ENCODE measurements around the gene GNS. TPM values are rescaled to one million over a fixed set of nuclear protein-coding genes. Genes with fewer than 3 reads are reported as not detected.
"Not testable (repeated sequence)": the region's sequence is repeated elsewhere in the genome, so short reads cannot be mapped to it uniquely, and the experiment has no call there.

Gene GNS
- total RNA-seq, 1 donor from 2014 or later: 19.9 TPM

DNA sequence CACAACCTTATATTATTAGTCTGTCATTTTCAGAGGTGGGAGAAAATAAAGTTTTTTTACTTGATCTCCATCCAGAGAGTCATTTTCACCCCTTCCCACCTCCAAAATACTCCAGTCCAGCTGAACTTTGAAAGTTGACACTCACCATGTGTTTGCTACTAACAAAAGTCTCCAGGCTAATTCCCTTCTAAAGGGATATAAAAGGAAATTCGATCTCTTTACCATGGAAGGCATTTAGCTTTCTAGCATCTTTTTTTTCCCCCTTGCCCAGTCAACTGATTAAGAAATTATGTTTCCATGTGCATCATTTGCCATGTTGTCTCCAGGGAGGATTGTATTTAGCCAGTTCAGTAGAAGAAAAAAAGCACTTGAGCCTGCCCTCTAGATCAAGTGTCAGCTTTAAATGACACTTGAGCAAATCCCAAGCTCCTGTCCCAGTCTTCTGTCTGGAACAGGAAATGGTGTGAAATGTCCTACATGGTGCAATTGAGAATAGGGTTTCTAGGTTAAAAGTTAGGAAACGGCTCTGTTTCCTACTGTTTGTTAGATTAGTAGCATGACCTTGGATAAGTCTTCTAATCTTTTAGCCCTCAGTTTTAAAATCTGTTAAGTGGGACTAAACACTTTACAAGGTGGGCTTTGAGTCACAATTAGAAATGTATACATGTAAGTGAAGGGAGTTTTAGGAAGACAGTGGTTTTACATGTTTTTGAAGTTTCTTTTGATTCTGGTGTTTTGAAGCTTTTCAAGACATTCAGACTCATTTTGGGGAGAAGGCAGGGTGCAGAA lies 67.2 kb downstream of the GNS start:
- no peaks in the 10 kb centered on the region for H3K9me3 Mint-ChIP-seq
- H3K36me3 Mint-ChIP-seq (ENCODE audit: low read depth): peaks cover 62% of the 10 kb centered on the region
- H3K27ac Mint-ChIP-seq: peak overlapping the region; percentile 36
- no peaks in the 10 kb centered on the region for H3K27me3 Mint-ChIP-seq
- H3K4me1 Mint-ChIP-seq: peaks cover 58% of the 10 kb centered on the region
- DNase-seq: no peak
- intact Hi-C loops (cut with micrococcal nuclease): no loop called here
- no peak overlapping the region for H3K4me3 Mint-ChIP-seq

DNA sequence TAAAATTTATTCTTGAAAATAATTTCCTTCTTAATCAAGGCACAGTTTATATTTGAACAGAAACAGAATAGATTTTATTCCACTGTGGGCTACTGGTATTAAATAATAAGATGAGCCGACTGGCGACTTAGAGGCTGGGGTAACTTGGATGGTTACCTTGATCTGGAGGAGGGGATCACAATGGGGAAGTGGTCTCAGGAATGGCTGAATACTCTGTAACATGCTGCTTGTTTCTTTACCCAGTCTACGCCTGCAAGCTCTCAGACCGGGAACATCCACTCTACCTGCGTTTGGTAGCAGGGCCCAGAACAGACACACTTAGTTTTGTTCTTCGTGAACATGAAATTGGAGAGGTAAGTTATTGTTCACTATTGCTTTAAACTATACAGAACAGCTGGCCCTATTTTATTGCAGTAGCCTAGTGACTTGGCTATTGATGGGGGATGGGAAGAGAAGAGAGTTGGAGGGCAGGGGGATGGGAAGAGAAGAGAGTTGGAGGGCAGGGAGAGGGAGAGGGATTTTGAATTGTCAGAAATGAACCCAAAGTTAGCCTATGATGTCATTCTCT lies 67.9 kb downstream of the GNS start:
- no peak overlapping the region for H3K4me3 Mint-ChIP-seq
- no peak overlapping the region for H3K27ac Mint-ChIP-seq
- H3K4me1 Mint-ChIP-seq: peaks cover 56% of the 10 kb centered on the region
- peaks cover 61% of the 10 kb centered on the region for H3K36me3 Mint-ChIP-seq (ENCODE audit: low read depth)
- intact Hi-C loops (cut with micrococcal nuclease): no loop called here
- no peak for DNase-seq
- H3K27me3 Mint-ChIP-seq: no peaks in the 10 kb centered on the region
- no peaks in the 10 kb centered on the region for H3K9me3 Mint-ChIP-seq

DNA sequence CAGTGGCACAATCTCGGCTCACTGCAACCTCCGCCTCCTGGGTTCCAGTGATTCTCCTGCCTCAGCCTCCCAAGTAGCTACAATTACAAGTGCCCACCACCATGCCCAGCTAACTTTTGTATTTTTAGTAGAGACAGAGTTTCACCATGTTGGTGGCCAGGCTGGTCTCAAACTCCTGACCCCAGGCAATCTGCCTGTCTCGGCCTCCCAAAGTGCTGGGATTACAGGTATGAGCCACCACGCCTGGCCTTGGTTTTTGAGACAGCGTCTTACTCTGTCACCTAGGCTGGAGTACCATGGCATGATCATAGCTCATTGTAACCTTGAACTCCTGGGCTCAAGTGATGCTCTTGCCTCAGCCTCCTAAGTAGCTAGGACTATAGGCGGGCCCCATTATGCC lies 69.0 kb downstream of the GNS start:
- H3K27me3 Mint-ChIP-seq; H3K9me3 Mint-ChIP-seq; DNase-seq; H3K4me3 Mint-ChIP-seq; H3K27ac Mint-ChIP-seq; intact Hi-C loops (cut with micrococcal nuclease): not testable (repeated sequence)
- Mint-ChIP-seq H3K4me1 (peaks cover 56% of the 10 kb centered on the region), H3K36me3 (ENCODE audit: low read depth) (peaks cover 68% of the 10 kb centered on the region)

DNA sequence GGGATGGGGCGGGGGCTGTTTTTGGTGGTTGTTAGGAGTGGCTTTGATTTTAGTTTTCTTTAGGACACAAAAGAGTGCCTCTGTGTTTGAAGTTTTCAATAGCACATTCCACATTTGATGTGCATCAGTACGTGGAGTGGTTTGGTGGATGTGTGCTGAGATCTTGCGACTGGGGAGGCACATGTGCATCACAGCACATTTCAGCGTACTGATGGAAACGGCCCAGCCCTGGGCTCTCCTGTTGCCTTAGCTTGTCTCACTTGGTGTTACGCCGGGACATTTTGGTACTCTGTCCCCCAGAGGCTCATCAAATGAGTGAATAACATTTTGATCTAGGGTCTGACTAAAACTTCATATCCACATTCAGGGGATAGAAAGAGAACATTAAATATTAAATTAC lies 70.5 kb downstream of the GNS start:
- peak overlapping the region; percentile 35 for H3K27ac Mint-ChIP-seq
- H3K9me3 Mint-ChIP-seq: peaks cover under 1% of the 10 kb centered on the region
- H3K36me3 Mint-ChIP-seq (ENCODE audit: low read depth): peaks cover 65% of the 10 kb centered on the region
- intact Hi-C loops (cut with micrococcal nuclease): no loop called here
- no peak for DNase-seq
- H3K4me1 Mint-ChIP-seq: peaks cover 57% of the 10 kb centered on the region
- H3K4me3 Mint-ChIP-seq: peak overlapping the region; percentile 50
- no peaks in the 10 kb centered on the region for H3K27me3 Mint-ChIP-seq

DNA sequence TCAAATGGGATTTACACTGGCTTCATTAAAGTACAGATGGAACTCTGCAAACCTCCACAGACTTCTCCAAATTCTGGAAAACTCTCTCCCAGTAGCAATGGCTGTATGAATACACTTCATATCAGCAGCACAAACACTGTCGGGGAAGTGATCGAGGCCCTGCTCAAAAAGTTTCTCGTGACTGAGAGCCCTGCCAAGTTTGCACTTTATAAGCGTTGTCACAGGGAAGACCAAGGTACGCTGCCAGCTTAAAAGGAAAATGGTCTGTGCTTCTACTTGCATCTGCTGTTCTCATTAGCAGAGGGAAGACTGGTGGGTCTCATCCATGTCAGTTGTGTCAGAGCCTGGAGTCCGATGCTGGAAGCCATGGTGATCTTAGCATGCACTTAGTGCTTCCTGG lies 71.0 kb downstream of the GNS start:
- Mint-ChIP-seq H3K4me1 (peaks cover 59% of the 10 kb centered on the region), H3K4me3 (peak overlapping the region; percentile 50), H3K27ac (peak overlapping the region; percentile 67), H3K9me3 (peaks cover 3% of the 10 kb centered on the region), H3K27me3 (no peaks in the 10 kb centered on the region), H3K36me3 (ENCODE audit: low read depth) (peaks cover 64% of the 10 kb centered on the region)
- DNase-seq: peak; percentile 62
- intact Hi-C loops (cut with micrococcal nuclease): no loop called here

DNA sequence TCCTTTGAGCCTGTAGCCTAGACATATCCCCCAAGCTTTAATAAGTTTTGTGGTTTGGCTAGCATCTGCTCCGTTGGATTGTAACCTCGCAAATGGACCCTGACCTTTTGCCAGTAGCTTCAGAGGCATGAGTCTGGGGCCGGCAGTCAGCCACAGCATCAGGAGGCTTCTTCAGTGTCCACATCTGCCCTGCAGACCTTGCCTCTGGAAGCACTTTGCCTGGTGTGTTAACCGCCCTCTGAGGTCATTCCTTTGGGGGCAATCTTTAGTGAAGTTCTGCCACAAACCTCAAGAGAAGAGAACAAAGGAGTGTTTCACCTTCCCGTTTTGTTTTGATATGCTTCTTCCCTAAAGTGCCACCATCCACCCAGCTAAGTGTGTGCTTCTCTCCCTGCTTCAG lies 71.4 kb downstream of the GNS start:
- intact Hi-C loops (cut with micrococcal nuclease): no loop called here
- Mint-ChIP-seq H3K4me3 (peak overlapping the region; percentile 50), H3K27ac (peak overlapping the region; percentile 67), H3K9me3 (peaks cover 3% of the 10 kb centered on the region), H3K27me3 (no peaks in the 10 kb centered on the region), H3K36me3 (ENCODE audit: low read depth) (peaks cover 62% of the 10 kb centered on the region), H3K4me1 (peaks cover 63% of the 10 kb centered on the region)
- peak; percentile 67 for DNase-seq

DNA sequence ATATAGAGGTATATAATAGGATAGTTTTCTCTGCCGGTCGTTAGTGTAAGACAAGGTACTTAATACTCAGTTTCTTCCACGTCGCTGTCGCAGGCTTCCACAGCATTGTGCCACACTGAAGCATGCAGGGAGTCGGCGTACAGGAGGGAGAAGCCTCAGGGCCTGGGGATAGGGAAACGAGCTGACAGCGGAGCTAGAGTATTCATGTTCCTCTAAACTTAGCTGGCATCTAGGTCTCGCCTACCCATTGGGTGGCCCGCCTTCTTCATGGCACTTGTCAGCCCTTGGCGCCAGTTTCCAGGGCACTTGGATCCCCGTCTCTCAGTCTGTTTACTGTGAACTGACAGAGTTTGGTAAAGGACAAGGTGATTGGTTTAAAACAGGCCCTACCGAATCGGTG lies 73.6 kb downstream of the GNS start:
- no peak for DNase-seq
- Mint-ChIP-seq H3K36me3 (ENCODE audit: low read depth) (peaks cover 54% of the 10 kb centered on the region), H3K4me1 (peaks cover 68% of the 10 kb centered on the region), H3K9me3 (peaks cover 3% of the 10 kb centered on the region), H3K27ac (peak overlapping the region; percentile 81), H3K4me3 (peak overlapping the region; percentile 13), H3K27me3 (no peaks in the 10 kb centered on the region)
- intact Hi-C loops (cut with micrococcal nuclease): loop anchor here (2.0 kb wide), 2 partner anchors 17 to 77 kb away; no protein-coding TSS in a partner anchor

DNA sequence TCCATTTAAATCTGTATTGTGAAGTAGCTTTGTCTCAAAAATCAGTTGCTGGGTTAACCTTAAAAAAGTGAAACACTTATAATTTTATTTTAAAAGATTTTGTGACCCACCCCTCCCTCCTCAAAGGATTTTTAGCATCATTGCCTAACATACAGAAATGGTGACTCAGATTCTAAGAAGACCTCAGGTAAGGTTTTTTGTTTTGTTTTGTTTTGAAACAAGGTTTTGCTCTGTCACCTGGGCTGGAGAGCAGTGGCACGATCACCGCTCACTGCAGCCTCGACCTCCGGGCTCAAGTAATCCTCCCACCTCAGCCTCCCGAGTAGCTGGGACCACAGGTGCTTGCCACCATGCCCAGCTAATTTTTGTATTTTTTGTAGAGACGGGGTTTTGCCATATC lies 74.2 kb downstream of the GNS start:
- intact Hi-C loops (cut with micrococcal nuclease): loop anchor here (2.0 kb wide), 2 partner anchors 16 to 76 kb away; no protein-coding TSS in a partner anchor
- Mint-ChIP-seq H3K4me3 (peak overlapping the region; percentile 13), H3K27ac (peak overlapping the region; percentile 88), H3K36me3 (ENCODE audit: low read depth) (peaks cover 51% of the 10 kb centered on the region), H3K27me3 (no peaks in the 10 kb centered on the region), H3K9me3 (peaks cover 3% of the 10 kb centered on the region), H3K4me1 (peaks cover 72% of the 10 kb centered on the region)
- peak; percentile 72 for DNase-seq

DNA sequence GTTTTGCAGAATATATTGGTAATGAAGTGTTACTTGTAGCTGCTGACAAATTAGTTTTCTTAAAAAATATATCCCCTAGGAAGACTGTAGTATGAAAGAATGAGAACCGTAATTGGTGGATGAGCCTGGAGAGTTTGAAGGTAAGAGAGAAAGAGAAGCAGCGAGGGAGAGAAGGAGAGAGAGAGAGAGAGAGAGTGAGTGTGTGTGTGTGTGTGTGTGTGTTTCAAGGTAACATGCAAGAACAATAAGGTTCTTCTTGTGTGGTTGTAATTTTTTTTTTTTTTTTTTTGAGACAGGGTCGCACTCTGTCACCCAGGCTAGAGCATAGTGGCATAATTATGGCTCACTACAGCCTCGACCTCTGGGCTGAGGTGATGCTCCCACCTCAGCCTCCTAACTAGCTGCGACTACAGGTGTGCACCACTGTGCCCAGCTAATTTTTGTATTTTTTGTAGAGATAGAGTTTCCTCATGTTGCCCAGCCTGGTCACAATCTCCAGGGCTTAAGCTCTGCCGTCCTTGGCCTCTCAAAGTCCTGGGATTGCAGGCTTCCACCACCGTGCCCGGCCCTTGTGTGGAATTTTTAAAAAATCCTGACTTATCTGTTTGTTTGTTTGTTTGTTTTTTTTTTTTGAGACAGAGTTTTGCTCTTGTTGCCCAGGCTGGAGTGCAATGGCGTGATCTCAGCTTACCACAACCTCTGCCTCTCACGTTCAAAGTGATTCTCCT lies 75.2 kb downstream of the GNS start:
- intact Hi-C loops (cut with micrococcal nuclease): loop anchor here (2.0 kb wide), 2 partner anchors 15 to 75 kb away; no protein-coding TSS in a partner anchor
- DNase-seq: no peak
- Mint-ChIP-seq H3K4me1 (peaks cover 78% of the 10 kb centered on the region), H3K27me3 (no peaks in the 10 kb centered on the region), H3K9me3 (peaks cover 3% of the 10 kb centered on the region), H3K27ac (peak overlapping the region; percentile 88), H3K4me3 (peak overlapping the region; percentile 76), H3K36me3 (ENCODE audit: low read depth) (peaks cover 48% of the 10 kb centered on the region)

DNA sequence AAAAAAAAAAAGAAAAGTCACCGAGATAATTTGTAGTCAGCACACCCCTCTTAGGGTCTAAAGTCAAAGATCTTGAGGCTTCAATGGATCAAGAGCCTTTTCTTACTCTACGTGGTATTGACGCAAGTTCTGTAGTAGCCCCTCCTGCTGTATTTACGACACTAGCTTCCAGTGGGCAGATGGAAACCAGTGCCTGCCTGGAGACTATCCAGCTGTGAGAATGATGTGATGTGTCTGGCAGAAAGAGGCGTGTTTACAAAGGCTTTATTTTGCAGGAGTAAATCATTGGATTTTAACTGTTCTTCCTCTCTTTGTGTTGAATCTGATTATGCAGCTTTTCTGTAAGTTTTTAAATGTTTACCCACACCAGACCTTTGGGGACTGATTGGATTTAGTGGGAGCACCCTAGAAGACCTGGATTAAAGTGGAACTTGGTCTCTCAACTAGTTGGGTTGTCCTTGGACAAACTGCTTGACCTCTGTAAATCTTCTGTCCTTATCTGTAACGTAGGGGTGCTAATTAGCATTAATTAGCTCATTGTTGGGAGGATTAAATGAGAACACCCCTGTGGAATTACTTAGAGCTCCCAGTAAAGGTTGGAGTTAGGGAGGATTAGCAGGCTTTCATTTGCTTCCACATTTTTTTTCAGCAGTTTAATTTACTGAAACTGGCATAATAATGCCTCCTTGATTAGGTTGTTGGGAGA lies 76.5 kb downstream of the GNS start:
- Mint-ChIP-seq H3K9me3 (peaks cover 3% of the 10 kb centered on the region), H3K27ac (peak overlapping the region; percentile 88), H3K27me3 (no peaks in the 10 kb centered on the region), H3K4me1 (peaks cover 77% of the 10 kb centered on the region), H3K36me3 (ENCODE audit: low read depth) (peaks cover 36% of the 10 kb centered on the region), H3K4me3 (peak overlapping the region; percentile 76)
- intact Hi-C loops (cut with micrococcal nuclease): no loop called here
- no peak for DNase-seq

DNA sequence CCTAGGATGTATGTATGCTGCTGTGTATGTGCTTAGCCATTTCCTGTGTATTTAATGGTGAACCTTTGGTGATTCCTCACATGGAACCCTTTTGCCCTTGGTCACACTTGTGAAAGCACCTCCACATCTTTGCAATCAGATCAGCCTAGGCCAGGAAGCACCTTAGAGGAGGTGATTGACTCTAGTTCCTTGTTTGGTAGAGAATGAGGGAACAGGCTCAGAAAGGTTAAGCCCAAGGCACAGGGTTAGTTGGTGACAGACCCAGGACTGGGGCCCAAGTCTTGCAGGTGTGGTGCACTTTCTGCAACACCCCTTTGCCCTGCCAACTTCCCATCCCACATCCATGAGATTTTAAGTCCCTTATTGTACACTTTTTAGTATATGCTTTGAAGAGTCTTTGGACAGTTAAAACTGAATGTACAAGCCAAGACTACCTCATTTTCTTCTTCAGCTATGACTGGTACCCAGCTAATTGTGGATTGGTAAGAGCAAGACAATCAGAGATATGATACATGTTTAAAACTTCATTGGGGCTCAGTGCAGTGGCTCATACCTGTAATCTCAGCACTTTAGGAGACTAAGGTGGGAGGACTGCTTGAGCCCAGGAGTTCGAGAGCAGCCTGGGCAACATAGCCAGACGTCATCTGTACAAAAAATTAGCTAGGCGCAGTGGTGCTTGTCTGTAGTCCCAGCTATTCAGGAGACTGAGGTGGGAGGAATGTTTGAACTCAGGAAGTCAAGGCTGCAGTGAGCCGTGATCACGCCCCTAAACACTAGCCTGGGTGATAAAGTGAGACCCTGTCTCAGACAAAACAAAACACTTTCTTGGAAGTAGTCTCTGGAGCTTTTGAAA lies 77.8 kb downstream of the GNS start:
- Mint-ChIP-seq H3K27ac (peak overlapping the region; percentile 74), H3K9me3 (peaks cover 3% of the 10 kb centered on the region), H3K36me3 (ENCODE audit: low read depth) (peaks cover 26% of the 10 kb centered on the region), H3K4me3 (peak overlapping the region; percentile 34), H3K4me1 (peaks cover 82% of the 10 kb centered on the region), H3K27me3 (no peaks in the 10 kb centered on the region)
- intact Hi-C loops (cut with micrococcal nuclease): no loop called here
- peak; percentile 64 for DNase-seq

DNA sequence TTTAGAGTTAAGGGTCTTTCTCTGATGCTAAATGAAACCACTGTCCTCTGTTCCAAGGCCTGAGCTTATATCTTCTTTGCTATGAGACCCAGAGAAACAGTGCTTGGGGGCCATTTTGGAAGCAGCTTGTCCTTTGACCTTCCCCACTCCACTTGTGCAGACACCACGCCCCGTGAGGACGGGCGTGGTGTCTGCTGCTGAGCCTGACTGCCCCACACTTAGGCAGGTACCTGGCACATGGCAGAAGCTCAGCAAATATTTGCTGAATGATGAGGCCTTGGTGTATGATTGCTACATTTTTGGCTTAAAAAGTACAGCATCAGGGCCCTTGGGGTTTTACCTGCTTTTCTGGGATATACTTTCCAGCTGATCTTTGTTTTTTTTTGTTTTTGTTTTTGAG lies 79.0 kb downstream of the GNS start:
- peak overlapping the region; percentile 78 for H3K27ac Mint-ChIP-seq
- H3K4me1 Mint-ChIP-seq: peaks cover 81% of the 10 kb centered on the region
- H3K9me3 Mint-ChIP-seq: peaks cover 3% of the 10 kb centered on the region
- H3K4me3 Mint-ChIP-seq: peak overlapping the region; percentile 63
- intact Hi-C loops (cut with micrococcal nuclease): no loop called here
- H3K36me3 Mint-ChIP-seq (ENCODE audit: low read depth): peaks cover 16% of the 10 kb centered on the region
- no peak for DNase-seq
- no peaks in the 10 kb centered on the region for H3K27me3 Mint-ChIP-seq

All from activated CD4-positive, alpha-beta T cell treated with anti-CD3 and anti-CD28 coated beads, Interleukin-2, amount 10 ng/mL, durations not matched to agents 24 days and 14 days (primary cell).